Measurements from ENCODE around the gene UBE2K. TPM values are rescaled to one million over a fixed set of nuclear protein-coding genes. Genes with fewer than 3 reads are reported as not detected.
A peak's percentile ranks its signal among the peaks of the same experiment; 100 is the strongest.
"Not testable (repeated sequence)": the region's sequence is repeated elsewhere in the genome, so short reads cannot be mapped to it uniquely, and the experiment has no call there.

The UBE2K gene, protein sequence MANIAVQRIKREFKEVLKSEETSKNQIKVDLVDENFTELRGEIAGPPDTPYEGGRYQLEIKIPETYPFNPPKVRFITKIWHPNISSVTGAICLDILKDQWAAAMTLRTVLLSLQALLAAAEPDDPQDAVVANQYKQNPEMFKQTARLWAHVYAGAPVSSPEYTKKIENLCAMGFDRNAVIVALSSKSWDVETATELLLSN
- polyA plus RNA-seq (ENCODE audit: insufficient read length): 43.5 TPM

DNA sequence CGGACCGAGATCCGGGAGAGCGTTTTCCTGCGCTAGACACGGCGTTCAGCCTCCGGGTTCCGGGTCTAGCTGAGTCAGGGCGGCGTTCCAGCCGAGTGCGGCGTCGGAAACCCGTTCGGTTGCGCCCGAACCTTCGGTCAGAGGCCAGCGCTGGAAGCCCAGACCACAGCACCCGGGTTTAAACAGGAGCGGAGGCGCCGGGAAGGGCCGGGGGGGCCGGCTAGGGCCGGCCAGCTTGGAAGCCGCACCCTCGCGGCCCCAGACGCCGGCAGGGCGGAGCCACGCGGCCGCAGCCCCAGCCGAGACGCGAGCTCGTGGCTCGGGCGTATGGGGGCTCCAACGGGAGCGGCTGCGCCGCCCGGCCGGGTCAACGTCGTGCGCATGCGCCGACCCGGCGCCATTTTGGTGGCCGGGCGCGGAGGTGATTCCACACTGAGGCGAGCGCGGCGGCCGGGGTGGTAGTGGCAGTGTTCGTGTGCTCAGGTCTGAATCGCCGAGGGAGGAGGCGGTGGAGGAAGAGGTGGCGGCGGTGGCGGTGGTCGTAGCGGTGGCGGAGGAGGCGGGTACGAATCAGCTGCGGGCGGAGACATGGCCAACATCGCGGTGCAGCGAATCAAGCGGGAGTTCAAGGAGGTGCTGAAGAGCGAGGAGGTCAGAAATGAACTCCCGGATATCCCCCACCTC, at the start of gene UBE2K:
UBE2K (plus strand) TSS at position 397 of the 684 bp plus-strand sequence; CDS start at position 589, 192 bp downstream.
- peak; percentile 78 for DNase-seq (ENCODE audit: low read depth)

DNA sequence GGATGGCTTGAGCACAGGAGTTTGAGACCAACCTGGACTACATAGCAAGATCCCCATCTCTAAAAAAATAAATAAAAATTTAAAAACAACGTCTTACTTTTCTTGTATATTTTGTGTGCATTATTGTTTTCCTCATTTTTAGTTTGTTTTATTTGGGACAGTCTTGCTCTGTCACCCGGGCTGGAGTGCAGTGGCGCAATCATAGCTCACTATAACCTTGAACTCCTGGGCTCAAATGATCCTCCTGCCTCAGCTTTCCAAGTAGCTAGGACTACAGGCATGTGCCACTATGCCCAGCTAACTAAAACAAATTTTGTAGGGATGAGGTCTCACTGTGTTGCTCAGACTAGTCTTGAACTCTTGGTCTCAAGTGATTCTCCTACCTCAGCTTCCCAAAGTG, 49.7 kb upstream of the UBE2K start:
- DNase-seq (ENCODE audit: low read depth): no peak

DNA sequence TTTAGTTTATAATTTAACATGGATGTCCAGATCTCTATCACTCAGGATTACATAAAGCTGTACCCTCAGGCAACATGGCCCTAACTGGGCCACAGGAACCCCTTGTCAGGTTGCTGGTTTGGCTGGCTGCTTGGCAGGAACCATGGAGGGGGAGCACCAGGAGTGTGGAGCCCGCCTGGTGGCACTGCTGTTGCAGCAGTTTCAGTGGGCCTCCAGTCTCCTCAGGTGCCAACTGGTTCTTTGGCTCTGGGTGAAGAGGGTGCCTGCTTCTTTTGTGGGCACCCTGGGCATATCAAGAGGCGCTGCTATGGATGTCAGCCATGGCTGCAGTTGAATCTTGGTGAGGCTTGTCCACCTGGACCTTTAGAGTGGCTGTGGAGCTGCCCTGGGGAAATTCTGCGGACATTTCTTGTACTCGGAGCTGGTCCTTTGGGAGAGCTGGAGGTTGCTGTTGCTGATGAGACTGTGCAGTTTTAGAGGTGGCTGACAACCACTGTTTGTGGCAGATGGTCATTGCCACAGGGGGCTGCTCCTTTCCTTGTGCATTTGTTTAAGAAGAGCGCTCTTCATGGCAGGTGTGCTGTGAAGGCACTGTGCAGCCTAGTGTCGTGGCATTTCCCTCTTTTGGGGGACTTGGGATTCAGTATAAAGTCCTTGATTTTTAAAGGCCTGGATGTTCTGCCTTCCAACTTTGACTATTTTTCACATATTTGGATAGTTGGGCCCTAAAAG, 48.9 kb upstream of the UBE2K start:
- no peak for DNase-seq (ENCODE audit: low read depth)

DNA sequence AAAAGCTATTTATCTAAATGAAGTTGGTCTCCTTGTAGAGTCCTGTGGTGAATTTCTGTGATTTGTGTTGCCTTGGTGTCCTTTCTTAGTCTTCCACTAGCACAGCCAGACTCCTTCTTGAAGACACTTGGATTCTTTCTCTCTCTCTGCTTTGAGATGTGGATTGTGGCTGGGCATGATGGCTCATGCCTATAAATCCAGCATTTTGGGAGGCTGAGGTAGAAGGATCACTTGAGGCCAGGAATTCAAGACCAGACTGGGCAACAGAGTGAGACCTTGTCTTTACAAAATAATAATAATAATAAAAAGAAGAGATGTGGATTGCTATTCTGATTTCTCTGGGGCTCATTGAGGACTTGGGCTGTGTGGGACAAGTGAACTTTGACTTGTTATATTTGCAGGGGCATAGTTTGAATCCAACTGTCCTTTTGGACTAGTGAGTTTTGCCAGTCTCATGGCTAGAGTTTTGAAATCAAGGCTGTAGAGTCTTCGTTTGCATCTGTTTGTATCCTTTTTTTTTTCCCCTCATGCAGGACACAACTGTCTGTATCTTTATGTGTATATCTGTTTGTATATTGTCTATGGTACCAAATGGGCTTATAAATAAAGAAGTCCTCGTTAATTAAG, 48.2 kb upstream of the UBE2K start:
- DNase-seq (ENCODE audit: low read depth): no peak

DNA sequence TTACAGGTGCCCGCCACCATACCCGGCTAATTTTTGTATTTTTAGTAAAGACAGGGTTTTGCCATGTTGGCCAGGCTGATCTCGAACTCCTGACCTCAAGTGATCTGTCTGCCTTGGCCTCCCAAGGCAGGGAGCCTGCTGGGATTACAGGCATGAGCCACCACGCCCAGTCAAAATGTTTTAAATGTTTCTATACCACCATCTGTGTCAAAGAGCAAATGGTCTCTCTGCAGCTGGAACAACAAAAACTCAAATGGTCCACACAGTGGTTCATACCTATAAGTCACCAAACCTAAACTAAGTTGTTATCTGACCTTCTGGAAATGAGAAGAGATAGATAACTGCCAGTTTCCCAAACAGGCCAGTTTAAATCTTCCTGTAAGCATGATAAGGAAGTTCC, 46.4 kb upstream of the UBE2K start:
- DNase-seq (ENCODE audit: low read depth): not testable (repeated sequence)

DNA sequence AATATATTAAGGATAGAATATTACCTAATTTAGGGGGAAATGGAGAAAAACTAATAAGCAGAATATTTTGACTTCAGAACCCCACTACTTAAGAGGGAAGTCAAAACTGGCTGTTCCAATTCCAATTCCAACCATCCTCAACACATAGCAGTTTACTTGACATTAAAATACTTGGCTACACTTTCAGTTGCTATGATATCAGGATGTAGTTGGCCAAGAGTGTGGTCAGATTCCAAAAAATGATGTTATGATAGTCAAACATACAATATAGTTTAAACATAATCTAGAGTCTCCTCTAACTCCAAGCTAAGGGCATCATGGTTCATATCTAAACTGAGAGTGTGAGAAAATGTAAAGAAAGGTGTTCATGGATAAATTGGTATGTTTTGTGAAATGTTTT, 42.7 kb upstream of the UBE2K start:
- DNase-seq (ENCODE audit: low read depth): no peak

DNA sequence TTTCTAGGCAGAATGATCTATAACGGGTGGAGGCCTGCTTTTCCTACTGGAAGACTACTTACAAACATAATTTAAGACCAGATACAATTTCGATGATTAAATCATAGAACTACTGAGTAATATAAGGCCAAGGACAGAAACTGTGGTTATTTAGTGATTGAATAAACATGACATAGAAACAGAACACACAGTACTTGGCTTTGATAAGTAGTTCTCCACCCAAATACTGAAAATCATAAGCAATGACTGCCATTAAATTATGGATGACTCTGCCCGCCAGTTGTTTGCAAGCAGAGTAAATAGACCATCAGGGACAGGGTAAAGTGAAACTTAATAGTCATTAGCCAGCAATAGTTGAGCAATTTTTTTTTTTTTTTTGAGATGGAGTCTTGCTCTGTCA, 42.1 kb upstream of the UBE2K start:
- DNase-seq (ENCODE audit: low read depth): no peak

DNA sequence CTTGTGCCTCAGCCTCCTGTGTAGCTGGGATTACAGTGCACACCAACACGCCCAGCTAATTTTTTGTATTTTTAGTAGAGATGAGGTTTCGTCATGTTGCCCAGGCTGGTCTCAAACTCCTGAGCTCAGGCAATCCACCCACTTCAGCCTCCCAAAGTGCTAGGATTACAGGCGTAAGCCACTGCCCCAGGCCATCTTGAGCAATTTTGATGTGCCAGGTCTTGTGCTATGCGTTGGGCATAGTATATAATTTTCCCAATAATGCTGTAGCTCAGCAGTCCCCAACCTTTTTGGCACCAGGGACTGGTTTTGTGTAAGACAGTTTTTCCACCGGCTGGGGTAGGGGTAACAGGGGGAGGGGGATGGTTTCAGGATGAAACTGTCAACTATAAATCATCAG, 41.3 kb upstream of the UBE2K start:
- DNase-seq (ENCODE audit: low read depth): not testable (repeated sequence)

DNA sequence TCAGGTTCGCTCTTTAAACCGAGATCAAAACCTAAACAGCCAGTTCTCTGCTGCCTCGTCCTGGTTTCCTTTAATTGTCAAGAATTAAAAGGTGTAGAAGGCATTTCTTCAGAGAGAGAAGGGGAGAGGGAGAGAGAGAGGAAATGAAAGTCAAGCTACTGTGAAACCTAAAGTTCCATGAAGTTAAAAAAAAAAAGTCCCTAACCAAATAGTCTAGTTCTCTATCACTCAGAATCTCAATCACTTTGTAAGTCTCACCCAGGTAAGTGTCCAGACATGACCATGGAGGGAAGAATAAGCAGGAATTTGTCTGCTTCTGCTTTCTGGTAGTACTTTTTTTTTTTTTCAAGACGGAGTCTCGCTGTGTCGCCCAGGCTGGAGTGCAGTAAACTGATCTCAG, 40.5 kb upstream of the UBE2K start:
- DNase-seq (ENCODE audit: low read depth): no peak

DNA sequence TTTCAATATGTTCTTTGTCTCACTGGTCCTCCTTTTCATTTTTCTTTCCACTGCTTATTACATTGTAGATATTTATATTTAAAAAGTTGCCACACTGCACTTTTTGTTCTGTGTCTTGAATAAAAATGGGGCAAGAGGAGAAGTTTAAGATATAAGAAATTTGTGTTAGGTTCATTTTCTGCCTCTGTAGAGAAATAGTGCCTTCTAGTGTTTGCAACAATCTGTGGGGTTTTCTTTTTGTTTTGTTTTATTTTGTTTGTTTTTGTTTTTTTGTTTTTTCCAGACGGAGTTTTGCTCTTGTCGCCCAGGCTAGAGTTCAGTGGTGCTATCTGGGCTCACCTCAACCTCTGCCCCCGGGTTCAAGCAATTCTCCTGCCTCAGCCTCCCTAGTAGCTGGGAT, 39.2 kb upstream of the UBE2K start:
- no peak for DNase-seq (ENCODE audit: low read depth)

DNA sequence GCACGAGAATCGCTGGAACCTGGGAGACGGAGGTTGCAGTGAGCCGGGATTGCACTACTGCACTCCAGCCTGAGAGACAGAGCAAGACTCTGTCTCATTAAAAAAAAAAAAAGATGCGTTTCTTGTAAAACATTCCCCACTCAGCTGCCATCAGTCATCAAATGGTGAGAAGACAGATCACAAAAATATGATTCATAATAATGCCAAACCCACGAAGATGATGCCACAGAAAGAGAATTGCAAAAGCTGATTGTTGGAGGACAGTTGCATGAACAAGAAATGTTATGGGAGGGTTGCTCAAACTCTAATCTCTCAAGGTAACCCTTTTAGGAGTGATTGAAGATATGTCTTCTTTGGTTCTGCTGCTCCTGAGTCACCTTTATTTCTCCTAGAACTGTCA, 37.9 kb upstream of the UBE2K start:
- DNase-seq (ENCODE audit: low read depth): no peak

DNA sequence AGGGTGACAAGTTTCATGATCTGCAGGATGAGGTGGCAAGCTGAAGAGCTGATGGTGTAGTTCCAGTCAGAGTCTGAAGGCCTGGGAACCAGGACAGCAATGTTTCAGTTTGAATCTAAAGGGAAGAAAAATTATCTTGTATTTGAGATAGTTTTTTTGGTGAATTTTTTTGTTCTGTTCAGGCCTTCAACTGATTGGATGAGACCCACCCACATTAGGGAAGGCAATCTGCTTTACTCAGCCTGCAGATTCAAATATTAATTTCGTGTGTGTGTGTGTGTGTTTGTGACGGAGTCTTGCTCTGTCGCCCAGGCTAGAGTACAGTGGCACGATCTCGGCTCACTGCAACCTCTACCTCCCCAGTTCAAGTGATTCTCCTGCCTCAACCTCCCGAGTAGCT, 37.2 kb upstream of the UBE2K start:
- no peak for DNase-seq (ENCODE audit: low read depth)

DNA sequence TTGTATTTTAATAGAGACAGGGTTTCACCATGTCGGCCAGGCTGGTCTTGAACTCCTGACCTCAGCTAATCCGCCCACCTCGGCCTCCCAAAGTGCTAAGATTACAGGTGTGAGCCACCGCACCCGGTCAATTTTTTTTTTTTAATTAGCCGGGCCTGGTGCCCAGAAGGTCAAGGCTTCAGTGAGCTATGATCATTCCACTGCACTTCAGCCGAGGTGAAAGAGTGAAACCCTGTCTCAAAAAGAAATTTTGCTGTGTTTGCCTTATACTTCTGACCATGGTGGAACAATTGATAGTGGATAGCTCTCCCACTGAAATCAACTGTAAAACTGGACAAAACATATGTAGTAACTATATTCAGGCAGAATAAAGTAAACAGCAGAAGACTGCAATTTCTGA, 35.3 kb upstream of the UBE2K start:
- no peak for DNase-seq (ENCODE audit: low read depth)

DNA sequence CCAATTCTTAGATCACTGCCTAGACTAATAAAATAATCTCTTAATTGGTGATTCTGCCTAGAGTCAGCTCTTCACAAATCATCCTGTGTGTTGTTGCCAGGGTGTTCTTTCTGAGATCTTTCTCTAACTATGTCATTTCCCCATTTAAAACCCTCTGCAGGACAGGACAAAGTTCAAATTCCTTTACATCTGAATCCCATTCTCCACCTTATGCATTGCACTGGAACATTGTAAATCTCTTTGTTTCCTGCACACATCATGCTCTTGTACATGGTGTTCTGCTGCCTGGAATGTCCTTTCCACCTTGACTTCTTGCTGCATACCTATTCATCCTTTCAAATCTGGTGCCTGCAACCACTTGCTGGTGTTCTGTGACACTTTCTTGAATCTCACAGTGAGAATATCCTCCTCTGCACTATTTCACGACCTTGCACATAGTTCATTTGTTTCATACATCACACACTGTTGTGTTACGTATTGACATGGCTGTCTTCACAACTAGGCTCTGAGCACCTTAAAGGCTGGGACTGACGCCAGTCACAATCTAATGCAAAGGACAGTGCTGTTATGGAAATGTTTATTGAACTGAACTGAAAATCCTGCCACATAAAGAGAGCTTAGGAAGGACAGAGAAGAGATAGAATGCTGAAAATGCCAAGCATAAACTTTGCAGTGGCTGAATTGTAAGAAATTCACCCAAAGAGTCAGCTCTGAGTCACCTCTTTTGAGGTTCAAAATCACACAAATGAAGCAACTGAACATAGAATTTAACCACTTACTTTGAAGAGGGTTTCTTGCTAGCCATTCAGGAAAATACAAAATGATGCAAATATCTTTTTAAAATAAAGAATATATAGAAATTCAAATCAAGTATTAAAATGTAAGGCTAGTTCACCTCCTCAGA, 32.9 kb upstream of the UBE2K start:
- DNase-seq (ENCODE audit: low read depth): no peak

DNA sequence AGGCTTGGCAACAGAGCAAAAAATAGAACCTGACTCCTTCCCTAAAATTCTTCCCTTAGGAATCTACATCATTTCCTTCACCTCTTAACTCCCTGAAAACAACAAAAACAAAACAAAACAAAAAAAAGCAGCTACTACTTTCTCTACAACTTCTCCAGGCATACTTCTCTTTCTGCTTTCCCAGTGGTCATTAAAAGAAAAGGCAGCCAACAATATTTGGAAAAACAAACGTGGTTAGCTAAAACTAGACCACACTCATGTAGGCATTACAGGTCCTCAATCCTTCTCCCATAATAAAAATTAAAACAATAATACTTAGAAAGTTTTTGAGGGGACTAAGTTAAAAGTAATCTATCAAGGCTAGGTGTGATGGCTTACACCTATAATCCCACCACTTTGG, 30.2 kb upstream of the UBE2K start:
- DNase-seq (ENCODE audit: low read depth): no peak

DNA sequence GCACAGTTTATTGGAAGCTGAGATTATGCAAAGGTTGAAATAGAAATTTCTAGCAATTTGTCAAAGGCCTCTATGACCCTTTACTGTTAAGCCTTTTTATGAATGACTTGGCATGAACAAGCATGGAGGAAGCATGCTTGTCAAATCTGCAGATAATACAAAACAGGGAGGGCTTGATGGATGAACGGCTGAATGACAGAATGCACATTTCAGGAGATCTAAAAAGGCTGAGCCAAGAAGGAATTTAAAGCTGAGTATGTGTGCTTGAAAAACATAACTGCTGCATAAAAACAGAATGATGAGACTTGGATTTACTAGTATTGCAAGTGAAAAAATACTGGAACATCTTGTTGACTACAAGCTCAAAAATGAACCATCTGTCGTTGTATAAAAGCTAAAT, 29.0 kb upstream of the UBE2K start:
- no peak for DNase-seq (ENCODE audit: low read depth)

DNA sequence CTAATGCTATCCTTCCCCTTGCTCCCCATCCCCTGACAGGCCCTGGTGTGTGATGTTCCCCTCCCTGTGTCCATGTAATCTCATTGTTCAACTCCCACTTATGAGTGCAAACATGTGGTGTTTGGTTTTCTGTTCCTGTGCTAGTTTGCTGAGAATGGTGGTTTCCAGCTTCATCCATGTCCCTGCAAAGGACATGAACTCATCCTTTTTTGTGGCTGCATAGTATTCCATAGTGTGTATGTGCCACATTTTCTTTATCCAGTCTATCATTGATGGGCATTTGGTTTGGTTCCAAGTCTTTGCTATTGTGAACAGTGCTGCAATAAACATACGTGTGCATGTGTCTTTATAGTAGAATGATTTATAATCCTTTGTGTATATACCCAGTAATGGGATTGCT, 27.6 kb upstream of the UBE2K start:
- not testable (repeated sequence) for DNase-seq (ENCODE audit: low read depth)

DNA sequence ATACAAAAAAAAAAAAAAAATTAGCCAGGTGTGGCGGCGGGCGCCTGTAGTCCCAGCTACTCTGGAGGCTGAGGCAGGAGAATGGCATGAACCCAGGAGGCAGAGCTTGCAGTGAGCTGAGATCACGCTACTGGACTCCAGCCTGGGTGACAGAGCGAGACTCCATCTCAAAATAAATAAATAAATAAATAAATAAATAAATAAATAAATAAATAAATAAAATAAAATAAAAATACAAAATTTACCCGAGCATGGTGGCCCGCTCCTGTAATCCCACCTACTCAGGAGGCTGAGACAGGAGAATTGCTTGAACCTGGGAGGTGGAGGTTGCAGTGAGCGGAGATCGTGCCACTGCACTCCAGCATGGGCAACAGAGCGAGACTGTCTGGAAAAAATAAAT, 22.3 kb upstream of the UBE2K start:
- DNase-seq (ENCODE audit: low read depth): not testable (repeated sequence)

DNA sequence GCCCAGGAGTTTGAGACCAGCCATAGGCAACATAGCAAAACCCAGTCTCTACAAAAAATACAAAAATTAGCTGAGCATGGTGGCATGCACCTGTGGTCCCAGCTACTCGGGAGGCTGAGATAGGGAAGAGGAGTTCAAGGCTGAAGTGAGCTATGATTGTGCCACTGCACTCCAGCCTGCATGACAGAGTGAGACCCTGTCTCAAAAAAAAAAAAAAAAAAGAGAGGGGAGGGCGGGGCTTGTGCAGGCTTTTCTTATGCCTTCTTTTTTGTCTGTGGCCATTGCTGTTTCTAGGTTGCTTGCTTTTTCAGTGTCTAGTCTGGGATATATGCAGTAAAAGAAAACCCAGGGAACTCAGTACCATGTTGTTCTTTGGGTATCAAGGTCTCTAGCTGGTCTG, 16.9 kb upstream of the UBE2K start:
- not testable (repeated sequence) for DNase-seq (ENCODE audit: low read depth)

DNA sequence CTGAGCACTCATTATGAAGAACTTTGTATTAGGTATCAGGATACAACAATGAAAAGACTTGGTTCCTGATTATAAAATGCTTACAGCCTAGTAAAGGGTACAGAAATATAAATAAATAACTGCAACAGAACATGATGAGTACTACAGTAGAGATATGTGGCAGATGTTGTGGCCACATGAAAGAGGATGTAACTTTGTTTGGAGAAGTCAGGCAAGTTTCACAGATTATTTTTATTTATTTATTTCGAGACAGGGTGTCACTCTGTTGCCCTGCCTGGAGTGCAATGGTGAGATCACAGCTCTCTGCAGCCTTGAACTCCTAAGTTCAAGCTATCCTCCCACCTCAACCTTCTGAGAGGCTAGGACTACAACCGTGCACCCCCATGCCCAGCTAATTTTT, 15.8 kb upstream of the UBE2K start:
- no peak for DNase-seq (ENCODE audit: low read depth)

DNA sequence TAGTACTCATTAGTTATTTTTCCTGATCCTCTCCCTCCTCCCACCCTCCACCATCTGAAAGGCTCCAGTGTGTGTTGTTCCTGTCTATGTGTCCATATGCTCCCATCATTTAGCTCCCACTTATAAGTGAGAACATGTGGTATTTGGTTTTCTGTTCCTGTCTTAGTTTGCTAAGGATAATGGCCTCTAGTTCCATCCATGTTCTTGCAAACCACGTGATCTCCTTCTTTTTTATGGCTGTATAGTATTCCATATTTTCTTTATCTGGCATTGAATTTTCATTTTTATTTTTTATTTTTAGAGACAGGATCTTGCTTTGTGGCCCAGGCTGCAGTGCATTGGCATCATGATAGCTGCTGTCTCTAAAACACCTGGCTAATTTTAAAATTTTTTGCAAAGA, 11.9 kb upstream of the UBE2K start:
- DNase-seq (ENCODE audit: low read depth): no peak

DNA sequence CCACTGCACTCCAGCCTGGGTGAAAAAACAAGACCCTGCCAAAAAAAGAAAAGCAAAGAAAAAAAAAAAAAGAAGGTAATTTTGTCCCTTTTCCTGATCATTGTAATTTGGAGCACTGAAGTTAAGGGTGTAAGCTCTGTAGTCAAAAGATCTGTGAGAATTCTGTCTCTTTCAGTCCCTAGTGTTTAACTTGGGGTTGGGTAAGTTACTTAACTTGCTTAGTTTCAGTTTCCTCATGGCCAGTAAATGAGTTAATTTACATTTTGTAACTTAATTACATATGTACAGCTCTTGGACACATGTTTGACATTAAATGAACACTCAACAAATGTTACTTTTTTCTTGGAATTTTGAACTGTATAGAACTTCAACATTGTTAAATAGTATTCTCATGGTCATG, 10.9 kb upstream of the UBE2K start:
- DNase-seq (ENCODE audit: low read depth): no peak
